ENCODE measurements around the gene FGF12.

The FGF12 gene

DNA sequence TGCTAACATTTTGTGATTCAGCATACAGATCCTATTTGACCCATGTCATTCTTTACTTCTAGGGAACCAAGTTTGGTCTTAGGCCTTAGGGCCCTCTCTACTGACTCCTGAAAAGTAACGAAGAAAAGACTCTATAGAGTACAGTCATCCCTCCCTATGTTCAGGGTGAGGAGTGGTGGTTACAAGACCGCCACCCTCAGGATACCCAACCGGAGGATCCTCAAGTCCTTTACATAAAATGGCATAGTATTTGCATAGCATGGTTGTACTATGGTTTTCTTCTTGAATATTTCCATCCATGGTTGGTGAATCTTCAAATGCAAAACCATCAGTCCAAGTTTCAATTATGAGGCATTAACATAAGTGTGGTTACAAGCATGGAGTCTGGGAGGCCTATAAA, 327.6 kb downstream of the FGF12 start:
- TF ChIP-seq, protein P1, sequence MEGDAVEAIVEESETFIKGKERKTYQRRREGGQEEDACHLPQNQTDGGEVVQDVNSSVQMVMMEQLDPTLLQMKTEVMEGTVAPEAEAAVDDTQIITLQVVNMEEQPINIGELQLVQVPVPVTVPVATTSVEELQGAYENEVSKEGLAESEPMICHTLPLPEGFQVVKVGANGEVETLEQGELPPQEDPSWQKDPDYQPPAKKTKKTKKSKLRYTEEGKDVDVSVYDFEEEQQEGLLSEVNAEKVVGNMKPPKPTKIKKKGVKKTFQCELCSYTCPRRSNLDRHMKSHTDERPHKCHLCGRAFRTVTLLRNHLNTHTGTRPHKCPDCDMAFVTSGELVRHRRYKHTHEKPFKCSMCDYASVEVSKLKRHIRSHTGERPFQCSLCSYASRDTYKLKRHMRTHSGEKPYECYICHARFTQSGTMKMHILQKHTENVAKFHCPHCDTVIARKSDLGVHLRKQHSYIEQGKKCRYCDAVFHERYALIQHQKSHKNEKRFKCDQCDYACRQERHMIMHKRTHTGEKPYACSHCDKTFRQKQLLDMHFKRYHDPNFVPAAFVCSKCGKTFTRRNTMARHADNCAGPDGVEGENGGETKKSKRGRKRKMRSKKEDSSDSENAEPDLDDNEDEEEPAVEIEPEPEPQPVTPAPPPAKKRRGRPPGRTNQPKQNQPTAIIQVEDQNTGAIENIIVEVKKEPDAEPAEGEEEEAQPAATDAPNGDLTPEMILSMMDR (IDR thresholded peaks at IDR 0.05; ENCODE audit: insufficient read depth, low read depth, low read length, missing control alignments) = no peak
- no peak overlapping the region for H3K4me3 ChIP-seq (ENCODE audit: low read depth, low read length)
- no peak for DNase-seq (ENCODE audit: low read depth)

DNA sequence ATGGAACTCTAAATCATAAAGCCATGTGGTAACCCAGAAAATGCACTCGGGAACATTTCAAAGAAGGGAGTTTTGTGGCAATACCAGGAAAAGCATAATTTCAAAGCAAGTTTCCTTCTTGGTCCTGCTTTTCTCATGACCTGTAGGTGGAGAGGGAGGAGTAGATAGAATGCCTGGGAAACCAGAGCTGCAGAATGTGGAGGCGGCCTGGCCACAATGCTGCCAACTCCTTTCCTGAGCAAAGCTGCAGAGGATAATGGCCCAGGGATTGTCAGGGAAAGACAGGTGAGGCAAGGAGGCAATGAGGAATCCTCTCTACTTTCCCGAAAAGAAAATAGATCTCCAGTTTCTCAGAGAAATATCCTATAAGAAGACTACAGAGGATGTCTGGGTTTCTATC, 330.3 kb downstream of the FGF12 start:
- TF ChIP-seq, protein P1 (IDR thresholded peaks at IDR 0.05; ENCODE audit: insufficient read depth, low read depth, low read length, missing control alignments) = no peak
- no peak for DNase-seq (ENCODE audit: low read depth)
- H3K4me3 ChIP-seq (ENCODE audit: low read depth, low read length) = no peak overlapping the region

DNA sequence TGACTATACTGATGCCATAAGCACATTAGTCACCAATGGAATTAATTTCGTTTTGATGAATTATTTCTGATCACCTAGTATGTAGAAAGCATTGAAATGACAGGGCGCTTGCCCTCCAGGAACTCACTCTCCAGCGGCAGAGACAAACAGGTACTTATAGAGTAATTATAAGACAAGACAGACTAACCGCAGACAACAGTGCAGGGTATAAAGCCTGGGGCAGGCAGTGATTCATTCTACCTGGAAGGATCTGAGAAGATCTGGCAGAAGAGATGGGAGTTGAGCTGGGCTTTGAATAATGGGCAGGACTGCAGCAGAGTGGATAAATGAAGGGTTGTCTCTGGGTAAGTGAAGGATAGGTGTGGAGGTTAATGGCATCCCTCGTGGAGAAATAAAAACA, 331.8 kb downstream of the FGF12 start:
- DNase-seq (ENCODE audit: low read depth) = no peak
- TF ChIP-seq, protein P1 (IDR thresholded peaks at IDR 0.05; ENCODE audit: insufficient read depth, low read depth, low read length, missing control alignments) = no peak
- no peak overlapping the region for H3K4me3 ChIP-seq (ENCODE audit: low read depth, low read length)

DNA sequence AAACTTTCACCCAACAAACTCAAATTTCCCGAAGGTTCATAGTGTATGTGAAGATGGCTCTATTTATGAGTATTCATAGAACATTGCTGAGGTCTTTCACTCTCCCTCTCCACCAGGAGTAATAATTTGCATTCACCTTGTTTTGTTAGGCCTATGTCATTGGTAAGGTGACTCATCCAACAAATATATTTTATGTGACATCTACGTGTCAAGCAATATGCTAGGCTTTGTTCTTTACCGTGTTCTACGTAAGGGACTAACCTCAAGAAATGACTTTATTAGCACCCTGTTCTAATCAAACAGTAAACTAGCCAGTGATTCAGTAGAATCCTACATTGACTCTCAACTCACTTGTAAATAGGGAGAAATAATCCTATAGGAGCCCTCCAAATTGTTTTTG, 334.4 kb downstream of the FGF12 start:
- TF ChIP-seq, protein P1 (IDR thresholded peaks at IDR 0.05; ENCODE audit: insufficient read depth, low read depth, low read length, missing control alignments) = no peak
- DNase-seq (ENCODE audit: low read depth) = no peak
- no peak overlapping the region for H3K4me3 ChIP-seq (ENCODE audit: low read depth, low read length)

DNA sequence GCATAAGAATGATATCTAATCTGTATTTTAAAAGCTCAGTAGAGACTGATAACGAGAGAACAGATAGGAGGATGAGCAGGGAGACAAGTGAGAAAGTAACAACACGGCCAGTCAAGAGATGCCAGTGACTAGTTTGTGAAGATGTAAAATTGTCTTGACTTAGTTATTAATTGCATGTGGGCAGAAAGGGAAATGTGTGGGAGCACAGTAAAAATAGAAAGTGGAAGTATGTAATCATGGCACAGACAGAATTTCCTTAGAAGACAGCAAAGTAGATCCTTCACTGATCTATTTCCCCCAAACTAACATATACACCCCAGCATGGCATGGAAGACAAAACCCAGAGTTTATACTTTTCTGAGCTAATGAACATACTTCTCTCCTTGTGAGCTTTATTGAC, 344.5 kb downstream of the FGF12 start:
- H3K4me3 ChIP-seq (ENCODE audit: low read depth, low read length) = no peak overlapping the region
- TF ChIP-seq, protein P1 (IDR thresholded peaks at IDR 0.05; ENCODE audit: insufficient read depth, low read depth, low read length, missing control alignments) = no peak

DNA sequence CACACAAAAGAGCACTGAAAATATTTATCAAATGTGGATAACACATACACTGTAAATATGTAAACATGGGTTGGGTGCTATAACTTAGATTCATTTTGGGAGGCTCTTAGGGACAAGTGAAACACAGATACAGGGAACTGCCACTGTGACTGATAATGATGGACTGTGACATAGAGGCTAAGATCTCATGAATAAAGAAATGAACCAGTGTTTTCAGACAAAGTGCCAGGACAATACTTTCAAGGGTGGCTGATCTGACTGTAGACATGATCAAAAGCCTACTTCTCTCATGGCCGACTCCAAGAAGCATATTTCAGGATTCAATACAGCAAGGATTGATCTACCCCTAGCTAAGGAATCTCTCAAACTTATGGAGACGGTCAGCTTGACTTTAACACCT, 353.8 kb downstream of the FGF12 start:
- H3K4me3 ChIP-seq (ENCODE audit: low read depth, low read length) = no peak overlapping the region
- DNase-seq (ENCODE audit: low read depth) = no peak
- TF ChIP-seq, protein P1 (IDR thresholded peaks at IDR 0.05; ENCODE audit: insufficient read depth, low read depth, low read length, missing control alignments) = no peak

More for the DNA sequence above, 344.5 kb downstream of the FGF12 start:
- no peak for DNase-seq (ENCODE audit: low read depth)

DNA sequence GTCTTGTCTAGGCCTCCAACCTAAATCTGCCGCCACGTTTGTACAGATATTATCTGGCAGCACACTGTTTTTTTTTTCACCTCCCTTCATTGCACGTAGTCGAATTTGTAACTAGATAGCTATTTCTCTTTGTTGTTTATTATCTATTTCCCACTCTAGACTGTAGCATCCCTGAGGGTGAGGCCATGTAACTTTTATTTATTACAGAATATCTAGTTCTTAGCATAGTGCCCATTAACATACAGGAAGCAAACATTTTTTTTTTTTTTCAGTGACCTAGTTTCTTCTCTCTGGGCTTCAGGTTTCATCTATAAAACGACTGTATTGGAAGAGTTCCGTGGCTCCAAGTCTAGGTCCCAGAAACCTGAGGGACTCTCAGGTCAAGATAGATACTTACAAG, 354.3 kb downstream of the FGF12 start:
- TF ChIP-seq, protein P1 (IDR thresholded peaks at IDR 0.05; ENCODE audit: insufficient read depth, low read depth, low read length, missing control alignments) = no peak
- no peak overlapping the region for H3K4me3 ChIP-seq (ENCODE audit: low read depth, low read length)
- DNase-seq (ENCODE audit: low read depth) = no peak

Data from GM12865 (cell line).